ENCODE data around the gene LPIN2. TPM values are rescaled to one million over a fixed set of nuclear protein-coding genes. Genes with fewer than 3 reads are reported as not detected.

LPIN2 gene
- polyA plus RNA-seq, 4 donors: 38.0 to 41.3 (median 40.4) TPM

DNA sequence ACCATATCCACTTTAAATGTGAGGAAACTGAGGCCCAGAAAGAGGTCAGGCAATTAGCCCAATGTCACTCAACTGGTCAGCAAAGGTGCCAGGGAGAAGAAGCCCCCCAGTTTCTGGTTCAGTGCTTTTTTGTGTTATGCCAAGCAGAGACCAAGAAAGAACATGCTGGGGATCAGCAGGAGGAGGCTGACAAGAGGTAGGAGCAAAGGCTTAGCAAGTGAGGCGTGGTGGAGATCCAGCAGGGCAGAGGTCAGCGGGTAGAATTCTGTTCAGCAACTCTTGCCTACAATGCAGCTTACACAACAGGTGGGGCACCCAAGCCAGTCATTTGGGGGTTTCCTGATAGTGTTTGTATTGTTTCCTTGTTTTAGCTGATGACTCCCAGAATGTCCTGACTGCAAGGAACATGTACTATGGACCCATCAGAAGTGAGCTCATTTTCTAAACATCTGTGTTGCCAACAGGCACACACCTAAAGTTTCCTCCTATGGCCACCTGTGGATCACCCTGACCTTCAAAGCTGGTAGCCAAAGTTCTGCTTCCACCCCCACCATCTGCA lies 28.2 kb downstream of the LPIN2 start:
- DNase-seq (ENCODE audit: low read depth in 4 of 4, low spot score in 2 of 4): no peak

DNA sequence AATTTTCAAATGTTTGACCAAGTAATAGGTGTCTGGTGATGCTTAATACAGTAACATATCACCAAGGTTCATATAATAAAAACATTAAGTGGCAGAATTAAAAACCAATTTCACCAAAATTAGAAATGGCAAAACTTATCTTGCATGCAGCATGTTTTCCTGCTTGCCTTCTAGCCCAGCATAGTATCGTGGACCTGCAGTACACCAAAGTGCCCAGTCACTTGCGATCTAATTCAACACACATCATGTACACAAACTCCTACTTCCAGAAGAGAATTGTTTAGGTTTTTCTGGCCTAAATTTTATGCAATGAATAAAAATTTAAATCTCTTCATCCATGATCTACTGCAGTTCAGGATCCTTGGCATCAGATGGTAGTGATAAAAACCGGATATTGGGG lies 28.9 kb downstream of the LPIN2 start:
- DNase-seq (ENCODE audit: low read depth in 4 of 4, low spot score in 2 of 4): no peak

DNA sequence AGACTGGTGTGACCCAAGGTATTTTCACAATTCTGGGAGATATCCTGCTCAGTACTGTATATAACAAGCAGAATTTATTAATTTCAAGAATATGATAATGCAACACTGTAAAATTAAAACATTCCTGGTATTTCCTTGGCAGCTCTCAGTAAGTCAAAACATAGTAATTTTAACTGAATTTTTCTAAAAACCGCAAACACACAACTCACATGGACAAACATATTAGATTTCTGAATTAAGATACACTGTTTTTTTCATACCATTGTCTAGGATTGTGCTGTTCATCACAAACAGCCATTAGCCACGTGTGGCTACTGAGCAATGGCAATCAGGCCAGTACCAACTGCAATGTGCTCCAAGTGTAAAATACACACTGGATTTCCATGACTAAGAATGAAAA lies 29.6 kb downstream of the LPIN2 start:
- DNase-seq (ENCODE audit: low read depth in 4 of 4, low spot score in 2 of 4): no peak

DNA sequence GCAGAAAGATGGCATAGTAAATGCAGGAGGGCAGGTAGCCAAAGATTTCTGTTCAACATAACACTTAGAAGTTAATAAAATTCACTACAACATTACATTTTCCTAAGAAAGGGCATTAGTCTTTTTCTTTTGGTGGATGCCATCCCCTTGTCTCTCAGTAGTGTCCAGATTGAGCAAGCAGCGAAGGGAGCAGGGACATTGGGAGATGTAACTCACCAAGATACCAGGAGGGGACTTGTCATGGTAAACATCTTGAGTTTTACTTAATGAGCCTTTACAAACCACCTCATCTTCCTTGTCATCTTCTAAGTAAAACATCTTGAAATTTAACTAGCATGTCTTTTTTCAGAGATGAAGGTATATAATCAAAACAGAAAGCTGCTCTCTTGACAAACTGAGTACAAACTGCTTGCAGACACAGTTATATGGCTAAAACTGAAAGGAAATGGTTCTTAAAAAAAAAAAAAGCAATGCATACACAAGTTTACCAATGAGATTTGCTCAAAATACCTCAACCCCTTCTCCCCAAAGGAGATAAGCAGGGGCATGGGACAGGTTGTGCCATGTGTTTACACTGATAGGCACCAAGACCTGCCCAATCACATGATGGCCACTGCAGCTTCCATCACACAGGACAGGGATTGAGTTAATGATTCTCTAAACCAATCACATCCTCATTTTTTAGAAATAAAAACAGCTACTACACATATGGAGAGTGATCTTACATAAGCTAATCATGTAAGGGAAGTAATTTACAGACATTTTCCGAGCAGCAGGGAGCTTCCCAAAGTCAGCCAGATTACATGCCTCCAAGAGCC lies 30.3 kb downstream of the LPIN2 start:
- DNase-seq (ENCODE audit: low read depth in 4 of 4, low spot score in 2 of 4): no peak

DNA sequence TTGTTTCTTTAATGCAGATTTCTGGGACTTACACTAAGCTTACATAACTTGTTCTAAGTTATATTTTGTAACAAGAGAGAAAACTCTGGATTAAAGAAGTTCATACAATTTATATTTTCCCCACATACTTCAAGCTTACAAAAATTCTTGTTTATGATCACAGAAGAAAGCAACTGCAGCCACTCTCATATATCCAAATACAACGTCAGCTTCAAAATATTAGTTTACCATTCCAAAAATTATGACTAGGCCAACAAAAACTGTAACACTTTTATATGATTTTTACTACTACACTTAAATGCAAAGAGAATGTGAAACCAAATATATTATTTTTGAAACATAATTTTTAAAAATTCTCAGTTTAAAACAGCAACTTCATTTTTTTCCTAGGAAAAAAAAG lies 30.9 kb downstream of the LPIN2 start:
- no peak for DNase-seq (ENCODE audit: low read depth in 4 of 4, low spot score in 2 of 4)

DNA sequence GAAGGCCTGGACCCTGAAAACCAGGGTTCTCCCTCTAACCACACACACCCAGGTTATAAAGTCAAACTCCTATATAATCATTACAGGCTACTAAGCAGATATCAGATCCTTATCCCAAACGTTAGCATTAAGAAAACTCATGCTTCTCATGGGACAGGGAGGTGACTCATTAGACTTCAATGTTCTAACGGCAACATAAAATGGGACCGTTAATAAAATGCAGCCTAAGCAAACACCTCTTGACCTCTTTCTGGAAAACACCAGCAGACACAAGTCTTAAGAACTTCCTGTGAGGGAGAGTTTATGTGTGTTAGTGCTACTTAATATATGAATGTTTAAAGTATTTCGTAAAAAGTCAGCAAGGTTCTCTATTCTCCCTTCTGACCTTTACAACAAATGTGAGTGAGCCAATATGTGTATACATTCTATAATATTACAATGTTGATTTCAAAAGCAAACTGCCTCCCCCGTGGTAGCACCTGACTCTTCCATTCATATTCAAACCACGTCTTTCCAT lies 31.7 kb downstream of the LPIN2 start:
- DNase-seq (ENCODE audit: low read depth in 4 of 4, low spot score in 2 of 4): no peak

DNA sequence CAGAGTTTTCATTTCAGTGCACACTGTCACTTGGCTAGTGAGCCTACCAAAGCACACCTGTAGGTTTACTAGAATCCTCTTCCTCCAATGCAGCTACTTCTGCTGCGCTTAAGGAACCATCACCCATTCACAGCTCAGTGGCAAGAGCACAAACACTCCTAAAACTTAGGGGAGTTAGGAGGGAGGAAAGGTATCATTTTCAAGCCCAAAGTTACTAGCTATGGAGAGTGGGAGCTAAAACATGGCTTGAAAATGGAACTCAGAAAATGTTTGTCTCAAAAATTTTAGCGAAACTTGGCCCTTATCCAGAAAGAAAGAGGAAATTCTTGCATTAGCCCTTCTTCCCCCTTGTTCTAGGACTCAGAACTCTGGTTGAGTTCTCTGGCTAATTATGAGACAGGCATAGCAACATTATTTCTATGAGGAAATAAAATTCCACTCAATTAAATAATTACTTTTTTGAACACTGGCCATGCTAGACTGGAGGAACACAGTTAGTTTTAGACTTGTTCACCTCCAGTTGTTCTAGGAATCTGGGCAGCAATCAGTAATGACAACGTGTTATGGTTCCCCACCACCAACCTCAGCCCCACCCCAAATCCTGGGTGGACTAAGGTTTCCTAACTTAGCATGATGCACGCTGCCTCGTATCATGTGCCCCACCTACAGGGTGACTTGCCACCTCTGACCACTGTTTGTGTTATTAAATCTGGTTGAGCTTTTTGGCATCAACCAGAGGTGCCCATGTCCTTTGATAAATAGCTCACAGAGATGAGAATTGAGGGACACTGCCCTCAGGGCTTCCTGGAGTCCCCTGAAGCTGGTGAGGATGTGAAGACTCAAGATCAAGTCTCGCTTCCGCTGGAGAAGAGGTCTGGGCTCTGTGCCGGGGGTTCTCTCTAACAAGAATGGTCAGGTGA lies 32.8 kb downstream of the LPIN2 start:
- DNase-seq (ENCODE audit: low read depth in 4 of 4, low spot score in 2 of 4): no peak

DNA sequence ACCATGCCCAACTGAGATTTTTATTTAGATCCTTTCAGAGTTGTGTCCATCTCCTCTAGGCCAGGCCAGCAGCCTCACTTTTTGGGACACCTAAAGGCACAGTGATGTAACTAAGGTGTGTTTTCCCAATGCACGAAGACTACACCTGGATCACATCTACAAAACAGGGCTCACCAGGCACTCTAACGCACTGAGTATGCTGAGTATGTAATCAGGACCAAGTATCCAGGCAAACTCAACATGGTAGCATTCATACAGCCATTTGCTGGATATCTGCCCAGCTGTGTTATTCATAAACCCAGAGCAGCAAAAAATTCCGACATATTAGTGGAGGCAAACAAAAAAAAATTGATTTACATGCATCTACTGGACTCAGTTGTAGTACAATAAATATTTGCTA lies 33.8 kb downstream of the LPIN2 start:
- DNase-seq (ENCODE audit: low read depth in 4 of 4, low spot score in 2 of 4): no peak

DNA sequence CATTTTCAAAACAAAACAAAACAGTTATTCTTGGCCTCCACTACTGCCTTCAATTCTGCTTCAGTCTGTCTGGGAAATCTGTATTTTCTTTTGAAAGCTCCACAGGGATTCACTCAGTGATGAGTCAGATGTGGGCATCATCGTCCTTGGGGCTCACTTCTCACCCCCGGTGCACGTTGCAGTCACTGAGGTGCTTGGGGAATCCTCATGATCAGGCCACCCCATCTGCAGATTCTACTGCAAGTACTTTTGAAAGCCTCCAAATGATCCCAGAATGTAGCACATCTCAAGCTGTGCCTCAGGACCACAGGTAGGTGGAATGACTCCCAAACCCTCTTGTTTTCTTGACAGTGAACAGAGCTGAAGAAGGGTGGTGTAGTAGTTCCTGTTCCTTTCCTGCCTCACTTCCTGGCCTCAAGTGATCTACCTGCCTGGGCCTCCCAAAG lies 34.3 kb downstream of the LPIN2 start:
- DNase-seq (ENCODE audit: low read depth in 4 of 4, low spot score in 2 of 4): no peak

DNA sequence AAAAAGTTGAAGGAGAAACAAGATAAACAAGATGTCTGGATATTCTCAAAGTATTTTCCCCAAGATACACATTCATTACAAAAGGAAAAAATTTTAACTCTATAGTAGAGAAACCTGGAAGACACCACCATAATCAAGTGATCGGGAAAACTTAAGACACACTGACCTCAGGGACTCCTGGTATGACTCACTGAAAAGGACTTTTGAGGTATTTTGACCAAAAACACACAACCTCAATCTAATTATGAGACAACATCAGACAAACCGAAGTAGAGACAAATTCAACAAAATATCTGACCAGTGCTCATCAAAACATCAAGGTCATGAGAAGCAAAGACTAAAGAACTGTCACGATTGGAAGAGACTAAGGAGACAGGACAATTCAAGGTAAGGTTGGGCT lies 34.7 kb downstream of the LPIN2 start:
- DNase-seq (ENCODE audit: low read depth in 4 of 4, low spot score in 2 of 4): no peak

DNA sequence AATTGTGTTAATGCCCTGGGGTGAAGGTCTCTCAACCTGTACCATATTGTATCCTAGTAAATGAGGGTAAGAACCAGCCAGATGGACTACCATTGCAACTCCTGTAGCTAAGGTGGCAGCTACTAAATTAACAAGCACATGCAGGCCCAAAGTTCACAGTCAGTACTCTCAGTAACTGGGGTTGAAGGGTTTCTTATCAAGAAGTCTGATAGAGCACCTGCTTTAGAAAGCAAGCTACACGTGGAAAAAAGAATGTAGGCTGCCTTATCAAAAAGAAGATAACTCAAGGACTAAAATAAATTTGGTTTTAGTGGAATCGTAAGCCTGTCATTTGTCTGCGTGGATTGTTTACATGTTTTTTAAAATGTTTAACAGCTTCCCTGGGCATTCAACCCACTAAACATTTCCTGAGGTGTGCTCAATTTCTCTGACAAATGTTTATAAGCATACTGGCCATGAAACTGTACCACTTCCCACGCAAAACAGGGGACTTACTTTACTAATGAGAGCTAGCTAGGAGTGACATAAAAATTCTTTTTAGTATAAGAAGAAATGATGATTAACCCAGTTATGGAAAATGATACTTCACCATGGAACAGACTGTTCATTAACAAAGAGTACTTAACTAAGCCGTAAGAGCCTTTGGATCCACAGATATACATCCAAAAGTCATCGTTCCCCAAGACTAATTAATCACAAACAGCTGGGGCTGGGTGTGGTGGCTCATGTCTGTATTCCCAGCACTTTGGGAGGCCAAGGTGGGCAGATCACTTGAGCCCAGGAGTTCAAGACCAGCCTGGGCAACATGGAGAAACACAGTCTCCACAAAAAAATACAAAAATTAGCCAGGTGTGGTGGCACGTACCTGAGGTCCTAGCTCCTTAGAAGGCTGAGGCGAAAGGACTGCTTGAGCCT lies 36.5 kb downstream of the LPIN2 start:
- DNase-seq (ENCODE audit: low read depth in 4 of 4, low spot score in 2 of 4): no peak

DNA sequence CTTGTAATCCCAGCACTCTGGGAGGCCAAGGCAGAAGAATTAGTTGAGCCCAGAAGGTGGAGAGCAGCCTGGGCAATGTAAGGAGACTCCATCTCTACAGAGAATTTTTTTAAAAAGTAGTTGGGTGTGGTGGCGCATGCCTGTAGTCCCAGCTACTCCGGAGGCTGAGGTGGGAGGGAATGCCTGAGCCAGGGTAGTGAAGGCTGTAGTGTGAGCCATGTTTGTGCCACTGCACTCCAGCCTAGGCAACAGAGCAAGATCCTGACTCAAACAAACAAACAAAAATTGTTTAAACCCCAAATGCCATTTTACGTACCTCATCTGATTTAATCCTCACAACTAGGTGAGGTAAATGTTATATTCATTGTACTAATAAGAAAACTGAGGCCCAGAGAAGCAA lies 38.2 kb downstream of the LPIN2 start:
- no peak for DNase-seq (ENCODE audit: low read depth in 4 of 4, low spot score in 2 of 4)

DNA sequence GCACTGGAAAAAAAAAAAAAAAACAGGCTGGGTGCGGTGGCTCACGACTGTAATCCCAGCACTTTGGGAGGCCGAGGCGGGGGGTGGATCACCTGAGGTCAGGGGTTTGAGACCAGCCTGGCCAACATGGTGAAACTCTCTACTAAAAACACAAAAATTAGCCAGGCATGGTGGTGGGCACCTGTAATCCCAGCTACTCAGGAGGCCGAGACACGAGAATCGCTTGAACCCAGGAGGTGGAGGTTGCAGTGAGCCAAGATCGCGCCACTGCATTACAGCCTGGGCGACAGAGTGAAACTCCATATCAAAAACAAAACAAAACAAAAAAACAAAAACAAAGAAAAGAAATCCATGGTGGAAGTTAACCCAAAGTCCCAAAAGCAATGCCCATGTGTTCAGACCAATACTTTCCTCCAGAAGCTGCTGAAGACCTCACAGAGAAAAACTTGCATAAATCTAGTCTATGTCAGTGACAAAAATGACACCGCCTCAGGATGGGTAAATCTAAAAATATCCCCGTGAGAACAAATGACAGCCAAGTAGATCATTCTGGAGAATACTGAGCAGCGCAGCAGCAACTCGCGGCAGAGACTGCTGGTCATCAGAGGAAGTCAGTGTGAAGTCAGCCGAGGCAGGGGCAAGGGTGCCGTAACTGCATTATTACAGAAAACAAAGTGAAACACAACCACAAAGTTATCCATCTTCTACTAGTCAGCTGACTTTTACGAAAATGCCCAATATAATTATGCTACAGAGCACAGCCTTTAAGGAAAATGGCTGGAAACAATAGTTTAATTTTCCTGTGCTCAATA lies 41.0 kb downstream of the LPIN2 start:
- DNase-seq (ENCODE audit: low read depth in 4 of 4, low spot score in 2 of 4): no peak

DNA sequence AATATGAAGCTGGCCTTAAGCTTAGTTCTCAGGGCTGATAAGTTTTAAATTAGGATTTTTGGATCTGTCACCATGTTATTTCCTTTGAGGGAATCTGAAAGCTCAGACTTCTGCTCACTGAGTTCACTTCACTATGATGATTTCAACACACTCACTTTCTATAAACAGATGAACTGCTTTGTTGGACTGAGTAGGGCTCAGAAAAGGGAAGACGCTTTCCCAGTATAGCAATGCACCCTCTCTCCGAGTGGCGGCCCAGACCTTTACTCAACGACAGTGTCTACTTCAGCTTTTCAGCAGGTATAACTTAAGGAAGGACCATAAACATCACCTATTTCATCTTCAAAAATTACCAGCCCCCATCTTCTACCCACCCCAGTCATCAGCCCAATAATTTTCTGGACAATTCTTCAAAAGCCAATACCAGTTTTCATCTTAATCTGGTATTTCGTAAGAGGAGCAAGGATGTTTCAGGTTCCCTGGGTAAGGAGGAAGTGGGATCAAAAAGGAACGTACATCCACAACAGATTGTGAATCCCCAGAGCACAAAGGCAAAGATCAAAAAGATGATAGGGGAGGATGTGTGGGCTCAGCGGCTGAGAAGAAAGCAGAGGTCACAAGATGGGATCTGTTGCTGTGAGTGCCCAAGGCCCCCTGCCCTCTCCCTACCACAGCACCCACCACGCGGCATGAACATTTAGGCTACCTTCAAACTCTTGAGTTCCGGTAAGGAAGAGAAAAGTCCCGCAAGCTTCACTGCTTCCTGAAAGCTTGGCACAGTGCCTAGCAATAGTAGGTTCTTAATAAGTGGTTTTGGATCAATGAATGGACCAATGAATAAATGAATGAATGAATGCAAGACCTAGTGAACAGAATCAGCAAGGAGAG lies 41.9 kb downstream of the LPIN2 start:
- DNase-seq (ENCODE audit: low read depth in 4 of 4, low spot score in 2 of 4): no peak

DNA sequence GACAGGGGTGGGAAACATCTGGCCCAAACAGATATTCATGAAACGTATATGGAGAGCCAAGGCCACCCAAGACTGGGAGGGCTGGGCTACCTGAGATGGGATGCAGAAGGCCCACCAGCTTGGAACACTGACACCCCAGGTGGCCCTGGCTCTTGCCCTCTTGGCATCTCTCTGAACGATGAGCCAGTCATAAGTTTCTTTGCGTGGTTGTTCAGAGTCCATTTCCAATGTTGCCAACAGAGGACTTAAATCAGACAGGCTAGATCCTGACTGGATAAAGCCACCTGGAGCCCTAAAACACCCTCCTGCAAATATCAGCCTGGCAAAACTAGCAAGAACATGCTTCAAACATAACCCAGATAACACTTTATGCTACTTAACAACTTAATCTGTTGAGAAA lies 42.6 kb downstream of the LPIN2 start:
- DNase-seq (ENCODE audit: low read depth in 4 of 4, low spot score in 2 of 4): no peak

DNA sequence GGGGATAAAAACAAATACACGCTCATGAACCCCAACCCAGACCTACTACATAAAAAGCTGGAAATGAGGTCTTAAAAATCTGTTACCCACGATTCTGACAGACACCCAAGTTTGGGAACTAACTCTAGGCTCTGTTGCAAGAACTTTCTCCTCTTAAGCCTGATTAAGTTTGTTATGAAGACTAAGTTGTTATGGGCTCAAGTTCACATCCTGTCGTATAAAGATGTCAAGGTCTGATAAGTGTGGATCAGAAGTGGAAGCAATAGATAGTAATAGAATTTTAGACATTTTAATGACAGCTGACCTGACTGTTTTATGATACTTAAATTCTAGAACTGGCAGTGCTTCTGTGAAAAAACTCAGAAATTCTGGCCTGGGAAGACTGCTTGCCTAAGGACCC lies 43.2 kb downstream of the LPIN2 start:
- no peak for DNase-seq (ENCODE audit: low read depth in 4 of 4, low spot score in 2 of 4)

DNA sequence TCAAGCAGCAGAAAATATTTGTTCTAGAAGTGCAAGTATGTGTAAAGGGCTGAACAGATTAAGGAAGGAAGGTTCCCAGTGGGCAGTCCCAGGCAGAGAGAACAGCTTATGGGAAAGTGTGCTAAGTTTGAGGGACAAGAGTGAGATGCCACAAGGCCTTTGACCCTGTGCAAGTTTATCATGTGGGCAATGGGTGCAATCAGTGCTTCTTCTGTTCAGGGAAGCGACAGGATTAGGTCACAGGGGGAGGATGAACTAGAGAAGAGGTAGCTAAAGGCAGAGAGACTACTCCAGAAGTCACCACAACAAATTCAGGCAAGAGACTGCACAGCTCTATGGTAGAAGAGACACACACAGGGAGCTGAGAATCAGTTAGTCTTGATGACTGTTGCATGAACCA lies 44.3 kb downstream of the LPIN2 start:
- DNase-seq (ENCODE audit: low read depth in 4 of 4, low spot score in 2 of 4): no peak

DNA sequence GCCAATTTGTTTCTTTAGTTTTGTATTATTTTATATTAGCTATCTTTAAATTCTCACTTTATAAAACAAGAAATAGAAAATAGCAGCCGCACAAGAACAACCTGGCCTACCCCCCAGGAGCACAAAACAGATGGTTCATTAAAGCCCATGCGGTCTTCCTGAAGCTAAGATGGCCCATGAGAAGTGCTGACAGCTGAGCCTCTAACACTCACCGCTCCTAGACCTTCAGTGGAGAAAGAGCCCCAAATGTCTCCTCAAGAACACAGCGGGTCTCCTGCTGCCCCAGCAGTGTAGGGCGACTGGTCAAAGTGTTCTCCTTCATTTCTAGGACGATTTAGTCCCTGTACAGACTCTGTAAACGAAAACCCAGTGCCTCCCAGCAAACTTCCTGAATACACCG lies 45.1 kb downstream of the LPIN2 start:
- DNase-seq (ENCODE audit: low read depth in 4 of 4, low spot score in 2 of 4): no peak
